ENCODE data around the gene RNF13. TPM values are rescaled to one million over a fixed set of nuclear protein-coding genes. Genes with fewer than 3 reads are reported as not detected.

Gene RNF13
- total RNA-seq, 2 donors from 2014 or later: 21.3 to 32.7 TPM

- TF ChIP-seq CTCF (conservative IDR thresholded peaks at IDR 0.05): peak; percentile 79
- H3K36me3 ChIP-seq (ENCODE audit: control insufficient read depth, insufficient read depth, low read length): peaks cover 63% of the 10 kb centered on the region
- Mint-ChIP-seq H3K9me3 (no peaks in the 10 kb centered on the region), H3K27me3 (ENCODE audit: insufficient read depth) (no peaks in the 10 kb centered on the region), H3K36me3 (ENCODE audit: low read depth) (peaks cover 33% of the 10 kb centered on the region), H3K4me1 (peaks cover 39% of the 10 kb centered on the region), H3K4me3 (peak overlapping the region; percentile 76), H3K27ac (no peak overlapping the region)
- H3K4me3 ChIP-seq (ENCODE audit: low read length): peak overlapping the region; percentile 99
- H3K9me3 ChIP-seq (ENCODE audit: control insufficient read depth, low read length): no peaks in the 10 kb centered on the region
- DNase-seq: no peak
- no peak overlapping the region for H3K27ac ChIP-seq (ENCODE audit: low read depth, low read length)
- H3K27me3 ChIP-seq (ENCODE audit: control insufficient read depth, insufficient read depth, low read length, poor library complexity, severe bottlenecking): no peaks in the 10 kb centered on the region
- H3K9ac ChIP-seq (ENCODE audit: extremely low read depth, low read length, poor library complexity, severe bottlenecking): peak overlapping the region; percentile 97
- 59 to 76% methylated on average over 2 to 8 of the region's 9 CpGs for WGBS, 2 experiments (ENCODE audit: insufficient coverage in 1 of 2, insufficient read length in 1 of 2)
- H3K4me1 ChIP-seq (ENCODE audit: control insufficient read depth, insufficient read depth, low read length): peaks cover 7% of the 10 kb centered on the region
These were observed 154.2 kb downstream of the RNF13 start for GRCh38 chr3:149967086-149967685.

- no peak for TF ChIP-seq CTCF (conservative IDR thresholded peaks at IDR 0.05)
- H3K9me3 Mint-ChIP-seq: no peaks in the 10 kb centered on the region
- Histone ChIP-seq H3K27me3 (ENCODE audit: control insufficient read depth, insufficient read depth, low read length, poor library complexity, severe bottlenecking) (no peaks in the 10 kb centered on the region), H3K9me3 (ENCODE audit: control insufficient read depth, low read length) (no peaks in the 10 kb centered on the region), H3K27ac (ENCODE audit: low read depth, low read length) (peak overlapping the region; percentile 98), H3K4me1 (ENCODE audit: control insufficient read depth, insufficient read depth, low read length) (peaks cover 9% of the 10 kb centered on the region), H3K36me3 (ENCODE audit: control insufficient read depth, insufficient read depth, low read length) (peaks cover 53% of the 10 kb centered on the region), H3K9ac (ENCODE audit: extremely low read depth, low read length, poor library complexity, severe bottlenecking) (peak overlapping the region; percentile 97), H3K4me3 (ENCODE audit: low read length) (peak overlapping the region; percentile 99)
- H3K27ac Mint-ChIP-seq: peak overlapping the region; percentile 80
- peak overlapping the region; percentile 76 for H3K4me3 Mint-ChIP-seq
- WGBS, 2 experiments (ENCODE audit: insufficient coverage in 1 of 2, insufficient read length in 1 of 2): 9 to 25% methylated on average over 4 to 8 of the region's 8 CpGs
- no peak for DNase-seq
- H3K4me1 Mint-ChIP-seq: peaks cover 40% of the 10 kb centered on the region
- no peaks in the 10 kb centered on the region for H3K27me3 Mint-ChIP-seq (ENCODE audit: insufficient read depth)
- peaks cover 33% of the 10 kb centered on the region for H3K36me3 Mint-ChIP-seq (ENCODE audit: low read depth)
These were observed 155.2 kb downstream of the RNF13 start for GRCh38 chr3:149968216-149968615.

- no peaks in the 10 kb centered on the region for H3K9me3 ChIP-seq (ENCODE audit: control insufficient read depth, low read length)
- H3K27ac ChIP-seq (ENCODE audit: low read depth, low read length): peak overlapping the region; percentile 98
- H3K27ac Mint-ChIP-seq: peak overlapping the region; percentile 97
- TF ChIP-seq CTCF (conservative IDR thresholded peaks at IDR 0.05): no peak
- peak overlapping the region; percentile 97 for H3K9ac ChIP-seq (ENCODE audit: extremely low read depth, low read length, poor library complexity, severe bottlenecking)
- peak overlapping the region; percentile 76 for H3K4me3 Mint-ChIP-seq
- H3K36me3 Mint-ChIP-seq (ENCODE audit: low read depth): peaks cover 32% of the 10 kb centered on the region
- peak; percentile 87 for DNase-seq
- peaks cover 39% of the 10 kb centered on the region for H3K4me1 Mint-ChIP-seq
- 0 to 1% methylated on average over 5 to 13 of the region's 15 CpGs for WGBS, 2 experiments (ENCODE audit: insufficient coverage in 1 of 2, insufficient read length in 1 of 2)
- peak overlapping the region; percentile 99 for H3K4me3 ChIP-seq (ENCODE audit: low read length)
- H3K4me1 ChIP-seq (ENCODE audit: control insufficient read depth, insufficient read depth, low read length): peaks cover 9% of the 10 kb centered on the region
- H3K9me3 Mint-ChIP-seq: no peaks in the 10 kb centered on the region
- peaks cover 43% of the 10 kb centered on the region for H3K36me3 ChIP-seq (ENCODE audit: control insufficient read depth, insufficient read depth, low read length)
- no peaks in the 10 kb centered on the region for H3K27me3 Mint-ChIP-seq (ENCODE audit: insufficient read depth)
- H3K27me3 ChIP-seq (ENCODE audit: control insufficient read depth, insufficient read depth, low read length, poor library complexity, severe bottlenecking): no peaks in the 10 kb centered on the region
These were observed 156.3 kb downstream of the RNF13 start for GRCh38 chr3:149969110-149969939.
